DMS153 treated with DMSO at 0.1 percent for 48 hours (cell line): ENCODE measurements around the gene MPND.
A peak's percentile ranks its signal among the peaks of the same experiment; 100 is the strongest.
"Not testable (repeated sequence)": the region's sequence is repeated elsewhere in the genome, so short reads cannot be mapped to it uniquely, and the experiment has no call there.

Experiments
- DNase-seq: peaks from one replicate; lab custom pipeline; 2025; ENCODE audit not compliant: unreplicated experiment; lab: John Stamatoyannopoulos, UW

Gene MPND

DNA sequence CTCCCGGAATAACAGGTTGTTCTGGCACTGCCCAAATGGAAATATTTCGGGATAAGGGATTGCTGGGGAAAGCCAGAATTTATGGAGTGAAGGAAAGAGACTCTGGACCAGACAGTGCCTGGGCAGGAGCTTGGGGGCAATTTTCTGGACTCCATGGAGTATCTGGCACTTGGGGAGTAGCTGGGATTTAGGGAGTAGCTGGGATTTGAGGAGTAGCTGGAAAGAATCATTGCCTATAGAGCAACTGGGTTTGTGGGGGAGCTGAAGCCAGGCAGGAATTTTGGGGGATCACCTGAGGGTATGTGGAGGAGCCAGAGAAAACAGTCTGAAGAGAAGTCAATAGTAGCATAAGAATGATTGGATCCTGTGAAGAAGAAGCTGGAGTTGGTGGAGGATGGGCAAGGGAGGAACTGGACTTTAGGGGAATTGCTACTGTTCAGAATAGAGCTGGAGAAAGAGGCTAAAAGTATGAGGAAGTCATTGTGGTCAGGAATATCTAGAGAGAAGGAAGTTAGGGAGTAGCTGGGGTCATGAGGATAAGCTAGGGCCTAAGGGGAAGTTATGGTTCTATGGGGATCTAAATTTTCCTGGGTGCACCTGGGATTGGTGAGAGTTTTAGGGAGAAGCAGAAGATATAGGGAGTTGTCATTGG is 24.2 kb upstream of the MPND start:
- DNase-seq = no peak

DNA sequence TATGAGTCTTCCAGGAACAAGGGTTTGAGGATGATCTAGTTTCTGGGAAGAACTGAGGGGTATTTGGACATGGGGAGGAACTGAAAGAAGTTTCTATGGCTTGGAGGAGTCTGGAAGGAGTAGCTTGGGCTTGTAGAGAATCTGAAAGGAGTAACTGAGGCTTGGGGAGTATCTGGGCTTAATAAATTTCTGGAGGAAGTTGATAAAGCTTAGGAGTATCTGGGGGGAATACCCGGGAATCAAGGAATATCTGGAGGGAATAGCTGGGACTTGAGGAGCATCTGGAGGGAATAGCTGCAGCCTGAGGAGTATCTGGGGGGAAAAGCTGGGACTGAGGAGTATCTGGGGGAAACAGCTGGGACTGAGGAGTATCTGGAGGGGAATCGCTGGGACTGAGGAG is 22.9 kb upstream of the MPND start:
- no peak for DNase-seq

DNA sequence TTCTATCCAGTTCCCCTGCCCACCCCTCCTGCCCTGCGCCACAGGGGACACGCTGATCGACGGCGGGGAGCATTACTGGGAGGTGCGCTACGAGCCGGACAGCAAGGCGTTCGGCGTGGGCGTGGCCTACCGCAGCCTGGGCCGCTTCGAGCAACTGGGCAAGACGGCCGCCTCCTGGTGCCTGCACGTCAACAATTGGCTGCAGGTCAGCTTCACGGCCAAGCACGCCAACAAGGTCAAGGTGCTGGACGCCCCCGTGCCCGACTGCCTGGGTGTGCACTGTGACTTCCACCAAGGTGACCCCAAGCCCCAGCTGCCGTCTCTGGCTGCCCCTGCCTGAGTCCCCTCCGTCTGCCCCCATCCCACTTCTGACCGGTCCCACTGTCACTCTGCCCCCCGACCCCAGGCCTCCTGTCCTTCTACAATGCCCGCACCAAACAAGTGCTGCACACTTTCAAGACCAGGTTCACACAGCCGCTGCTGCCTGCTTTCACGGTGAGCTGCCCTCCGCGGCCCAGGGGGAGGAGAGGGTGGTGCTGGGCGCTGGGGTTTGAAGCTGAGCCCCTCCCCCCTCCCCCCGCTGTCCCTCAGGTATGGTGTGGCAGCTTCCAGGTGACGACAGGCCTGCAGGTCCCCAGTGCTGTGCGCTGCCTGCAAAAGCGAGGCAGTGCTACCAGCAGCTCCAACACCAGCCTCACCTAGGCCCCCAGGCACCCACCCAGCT is 20.3 kb upstream of the MPND start:
- no peak for DNase-seq

DNA sequence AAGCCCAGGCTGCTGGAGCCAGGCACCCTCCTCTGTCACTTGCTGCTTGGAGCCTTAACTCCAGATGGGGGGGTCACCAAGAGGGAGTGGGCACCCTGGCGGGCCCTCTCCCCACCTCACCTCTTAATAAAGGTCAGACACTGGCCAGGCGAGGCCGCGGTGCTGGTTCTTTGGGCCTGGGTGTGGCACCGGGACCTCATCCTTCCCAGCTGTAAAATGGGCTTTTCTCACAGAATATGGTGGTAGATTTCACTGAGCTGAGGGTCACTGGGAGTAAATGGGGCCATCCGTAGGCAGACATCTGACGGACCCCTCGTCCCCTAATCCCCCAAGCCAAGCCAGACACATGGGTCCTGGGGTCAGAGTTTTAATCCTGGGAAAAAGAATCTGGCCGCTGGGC is 19.7 kb upstream of the MPND start:
- no peak for DNase-seq

DNA sequence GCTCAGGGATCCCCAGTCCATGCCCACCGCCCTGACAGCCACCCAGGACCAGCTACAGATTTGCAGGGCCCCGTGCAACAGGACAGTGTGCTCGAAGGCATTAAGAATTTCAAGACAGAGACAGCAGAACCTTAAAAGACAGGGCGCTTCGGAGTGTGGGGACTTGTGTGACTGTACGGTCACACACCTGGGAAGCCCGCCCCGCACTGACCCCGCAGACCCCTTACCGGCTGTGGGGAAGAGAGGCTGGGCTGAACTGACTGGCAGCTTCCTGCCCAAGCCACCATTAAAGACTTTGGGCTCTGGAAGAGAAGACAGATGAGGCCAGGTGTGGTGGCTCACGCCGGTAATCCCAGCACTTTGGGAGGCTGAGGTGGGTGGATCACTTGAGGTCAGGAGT is 19.1 kb upstream of the MPND start:
- no peak for DNase-seq

DNA sequence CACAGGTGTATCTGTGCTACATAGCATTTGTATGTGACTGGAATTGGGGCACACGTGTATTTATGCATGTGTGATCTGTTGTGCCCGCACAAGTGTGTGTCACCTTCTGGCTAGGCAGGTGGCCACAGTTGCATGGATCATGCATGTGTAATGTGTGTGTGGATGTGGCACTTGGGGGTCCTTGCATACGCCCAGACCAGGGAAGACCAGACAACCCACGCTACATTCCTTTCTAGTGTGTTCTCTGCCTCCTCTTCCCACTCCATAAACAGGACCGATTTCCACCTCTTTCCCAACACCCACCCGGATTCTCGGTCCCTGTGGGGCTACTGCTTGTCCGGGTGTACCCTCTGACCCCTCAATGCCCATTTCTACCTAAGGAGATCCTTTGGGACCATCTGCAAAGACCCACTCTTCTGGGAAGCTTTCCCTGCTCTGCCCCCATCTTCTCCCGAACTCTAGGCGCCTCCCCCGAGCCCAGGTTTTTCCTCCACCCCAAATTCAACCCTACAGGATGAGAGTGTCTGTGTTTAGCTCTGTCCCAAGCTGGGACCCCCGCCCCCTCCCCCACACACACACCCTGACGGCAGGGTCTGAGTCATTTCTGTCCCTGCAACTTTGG is 17.0 kb upstream of the MPND start:
- DNase-seq = no peak

DNA sequence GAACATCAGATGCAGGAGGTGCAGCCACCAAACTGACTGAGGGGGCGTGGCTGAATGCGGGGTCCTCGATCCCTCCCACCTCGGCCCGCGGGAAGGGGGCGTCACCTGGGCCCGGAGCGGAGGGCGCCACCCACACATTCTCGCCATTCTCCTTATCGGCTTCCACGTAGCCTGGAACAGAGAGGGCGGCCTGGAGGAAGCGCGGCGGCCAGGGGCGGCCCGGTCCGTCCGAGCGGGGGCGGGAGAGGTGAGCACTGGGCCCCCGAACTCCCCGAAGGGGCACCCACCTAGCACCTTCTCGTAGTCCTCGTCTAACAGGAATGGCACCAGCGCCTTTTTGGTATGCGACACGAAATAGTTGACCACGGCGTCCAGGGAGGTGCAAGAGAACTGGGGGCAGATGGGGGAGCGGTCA is 16.5 kb upstream of the MPND start:
- DNase-seq = no peak

DNA sequence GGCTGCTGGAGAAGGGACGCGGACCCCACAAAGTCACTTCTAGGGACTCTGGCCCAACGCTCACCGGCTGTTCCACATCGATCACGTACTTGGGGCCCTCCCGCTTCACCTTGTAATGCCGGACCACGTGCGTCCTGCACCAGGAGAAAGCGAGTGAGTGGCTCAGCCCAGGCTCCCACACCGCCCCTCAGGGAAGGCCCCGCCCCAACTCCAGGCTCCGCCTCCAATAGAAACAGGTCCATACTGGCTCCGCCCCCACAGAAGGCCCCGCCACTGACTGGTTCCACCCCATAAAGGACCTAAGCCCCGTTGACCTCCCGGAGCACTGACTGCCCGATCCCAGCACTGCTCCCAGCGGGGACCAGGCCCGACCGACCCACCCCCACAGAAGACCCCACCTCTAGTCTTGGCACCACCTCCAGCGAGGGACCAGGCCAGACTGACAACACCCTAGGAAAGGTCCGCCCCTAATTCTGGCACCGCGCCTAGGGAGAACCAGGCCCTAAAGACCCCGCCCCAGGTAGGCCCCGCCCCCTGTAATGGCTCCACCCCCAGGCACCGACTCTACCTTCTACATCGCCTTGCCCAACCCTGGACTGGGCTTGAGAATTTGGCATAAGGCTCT is 16.0 kb upstream of the MPND start:
- DNase-seq = no peak

DNA sequence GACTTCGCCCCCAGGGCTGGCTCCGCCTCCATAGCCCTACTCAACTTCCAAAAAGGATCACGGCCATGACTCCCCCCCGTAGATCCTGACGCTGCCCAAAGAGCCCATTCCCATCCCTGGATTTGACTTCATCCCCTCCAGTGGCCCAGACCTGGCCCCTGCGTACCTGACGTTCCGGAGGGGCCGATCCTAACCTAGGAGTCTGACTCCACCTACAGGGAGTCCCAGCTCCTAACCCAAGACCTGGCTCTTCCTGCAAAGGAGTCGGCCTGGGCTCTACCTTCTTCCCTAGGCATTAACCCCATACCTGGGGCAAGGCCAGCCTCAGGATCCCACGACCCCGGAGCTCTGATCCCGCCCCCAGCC is 15.5 kb upstream of the MPND start:
- no peak for DNase-seq

DNA sequence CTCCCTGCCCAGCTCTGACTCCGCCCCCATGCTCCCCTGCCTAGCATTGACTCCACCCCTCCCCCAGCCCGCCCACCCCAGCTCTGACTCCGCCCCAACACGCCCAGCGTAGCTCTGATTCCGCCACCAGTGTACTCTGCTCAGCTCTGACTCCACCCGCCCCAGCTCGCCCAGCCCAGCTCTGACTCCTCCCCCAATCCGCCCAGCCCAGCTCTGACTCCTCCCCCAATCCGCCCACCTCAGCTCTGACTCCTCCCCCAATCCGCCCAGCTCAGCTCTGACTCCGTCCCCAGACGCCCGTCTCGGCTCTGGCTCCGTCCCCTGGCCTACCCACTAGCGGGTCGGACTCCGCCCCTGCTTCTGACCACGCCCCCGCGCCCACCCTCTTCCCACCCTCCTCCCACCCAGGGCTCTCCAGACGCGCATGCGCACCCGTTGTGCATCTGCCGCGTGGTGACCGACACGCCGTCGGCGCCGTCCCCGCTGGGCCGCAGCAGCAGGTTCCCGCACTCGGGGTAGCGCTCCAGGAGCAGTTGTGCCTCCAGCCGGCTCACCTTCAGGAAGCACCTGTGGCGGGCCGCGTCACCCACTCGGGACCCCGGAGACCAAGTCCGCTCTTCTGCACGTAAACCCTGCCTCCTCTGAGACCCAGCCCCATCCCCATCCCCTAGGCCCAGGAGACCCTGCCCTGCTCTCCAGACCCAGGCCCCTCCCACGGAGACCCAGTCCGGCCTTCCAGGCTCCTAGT is 14.9 kb upstream of the MPND start:
- no peak for DNase-seq

DNA sequence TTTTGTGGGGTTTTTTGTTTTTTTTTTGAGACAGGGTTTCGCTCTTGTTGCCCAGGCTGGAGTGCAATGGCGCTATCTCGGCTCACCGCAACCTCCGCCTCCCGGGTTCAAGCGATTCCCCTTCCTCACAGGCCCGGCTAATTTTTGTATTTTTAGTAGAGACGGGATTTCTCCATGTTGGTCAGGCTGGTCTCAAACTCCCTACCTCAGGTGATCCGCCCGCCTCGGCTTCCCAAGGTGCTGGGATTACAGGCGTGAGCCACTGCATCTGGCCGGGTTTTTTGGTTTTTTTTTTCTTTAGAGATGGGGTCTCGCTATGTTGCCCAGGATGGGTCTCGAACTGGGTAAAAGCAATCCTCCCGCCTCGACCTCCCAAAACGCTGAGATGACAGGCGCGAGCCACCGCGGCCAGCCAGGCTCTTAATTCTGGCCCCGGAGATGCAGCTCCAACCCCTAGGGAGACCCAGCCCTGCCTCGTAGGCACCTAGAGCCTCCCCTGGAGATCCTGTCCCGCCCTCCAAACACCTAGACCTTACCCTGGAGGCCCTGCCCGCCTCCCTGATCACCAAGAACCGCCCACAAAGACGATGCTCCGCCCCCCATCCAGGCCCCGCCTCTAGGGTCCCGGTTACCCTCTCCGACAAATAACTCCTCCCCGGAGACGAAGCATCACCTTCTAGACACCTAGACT is 14.2 kb upstream of the MPND start:
- DNase-seq = not testable (repeated sequence)

DNA sequence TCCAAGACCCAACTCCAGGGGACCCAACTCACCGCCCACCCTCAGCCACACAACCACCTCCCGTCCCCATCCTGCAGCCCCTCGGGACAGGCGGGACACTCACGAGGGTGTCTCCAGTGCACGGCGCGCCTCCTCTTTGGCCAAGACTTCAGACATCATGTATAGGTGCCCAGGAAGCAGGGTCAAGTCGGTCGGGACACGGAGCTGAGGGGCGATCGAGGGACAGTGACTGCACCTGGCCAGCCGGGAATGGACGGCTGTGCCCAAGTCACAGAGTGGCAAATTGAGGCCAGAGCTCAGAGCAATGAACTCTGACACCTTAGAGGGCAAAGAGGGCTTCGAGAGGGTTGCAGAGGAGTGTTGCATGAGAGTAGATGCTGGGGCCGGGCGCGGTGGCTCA is 13.5 kb upstream of the MPND start:
- no peak for DNase-seq

DNA sequence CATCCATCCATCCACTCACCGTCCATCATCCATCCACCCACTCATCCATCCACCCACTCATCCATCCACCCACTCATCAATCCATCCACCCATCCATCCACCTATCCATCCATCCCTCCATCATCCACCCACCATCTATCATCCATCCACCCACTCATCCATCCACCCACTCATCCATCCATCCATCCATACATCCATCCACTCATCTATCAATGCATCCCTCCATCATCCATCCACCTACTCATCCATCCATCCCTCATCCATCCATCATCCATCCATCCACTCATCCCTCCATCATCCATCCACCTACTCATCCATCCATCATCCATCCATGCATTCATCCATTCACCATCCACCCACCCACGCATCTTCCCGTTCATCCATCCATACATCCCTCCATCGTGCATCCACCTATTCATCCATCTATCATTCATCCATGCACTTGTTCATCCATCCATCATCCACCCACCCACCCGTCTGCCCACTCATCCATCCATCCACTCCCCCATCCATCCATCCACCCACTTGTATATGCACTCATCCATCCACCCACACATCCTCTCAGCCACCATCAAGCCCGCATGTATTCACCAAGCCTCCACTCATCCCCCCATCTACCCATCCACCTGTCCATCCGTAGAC is 8.3 kb upstream of the MPND start:
- no peak for DNase-seq

DNA sequence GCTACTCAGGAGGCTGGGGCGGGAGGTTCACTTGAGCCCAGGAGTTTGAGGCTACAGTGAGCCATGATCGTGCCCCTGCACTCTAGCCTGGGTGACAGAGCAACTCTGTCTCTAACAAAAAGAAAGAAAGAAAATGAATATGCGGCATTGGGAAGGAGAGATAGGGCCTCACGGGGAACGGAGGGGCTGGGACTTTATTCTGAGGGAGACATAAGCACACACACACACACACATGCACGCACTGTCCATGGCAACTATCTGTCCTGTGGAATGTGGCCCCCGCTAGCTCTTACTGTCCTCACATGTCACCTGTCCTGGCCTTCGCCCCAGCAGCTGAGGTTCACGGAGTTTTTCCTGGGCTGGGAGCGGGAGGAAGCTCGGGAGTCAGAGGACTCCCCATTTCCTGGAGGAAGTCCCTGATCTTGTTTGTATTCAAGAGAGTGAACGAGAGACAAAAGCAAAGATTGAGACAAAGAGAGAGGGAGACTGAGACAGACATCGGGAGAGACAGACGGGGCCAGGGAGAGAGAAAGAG is 5.4 kb upstream of the MPND start:
- DNase-seq = peak; percentile 8

DNA sequence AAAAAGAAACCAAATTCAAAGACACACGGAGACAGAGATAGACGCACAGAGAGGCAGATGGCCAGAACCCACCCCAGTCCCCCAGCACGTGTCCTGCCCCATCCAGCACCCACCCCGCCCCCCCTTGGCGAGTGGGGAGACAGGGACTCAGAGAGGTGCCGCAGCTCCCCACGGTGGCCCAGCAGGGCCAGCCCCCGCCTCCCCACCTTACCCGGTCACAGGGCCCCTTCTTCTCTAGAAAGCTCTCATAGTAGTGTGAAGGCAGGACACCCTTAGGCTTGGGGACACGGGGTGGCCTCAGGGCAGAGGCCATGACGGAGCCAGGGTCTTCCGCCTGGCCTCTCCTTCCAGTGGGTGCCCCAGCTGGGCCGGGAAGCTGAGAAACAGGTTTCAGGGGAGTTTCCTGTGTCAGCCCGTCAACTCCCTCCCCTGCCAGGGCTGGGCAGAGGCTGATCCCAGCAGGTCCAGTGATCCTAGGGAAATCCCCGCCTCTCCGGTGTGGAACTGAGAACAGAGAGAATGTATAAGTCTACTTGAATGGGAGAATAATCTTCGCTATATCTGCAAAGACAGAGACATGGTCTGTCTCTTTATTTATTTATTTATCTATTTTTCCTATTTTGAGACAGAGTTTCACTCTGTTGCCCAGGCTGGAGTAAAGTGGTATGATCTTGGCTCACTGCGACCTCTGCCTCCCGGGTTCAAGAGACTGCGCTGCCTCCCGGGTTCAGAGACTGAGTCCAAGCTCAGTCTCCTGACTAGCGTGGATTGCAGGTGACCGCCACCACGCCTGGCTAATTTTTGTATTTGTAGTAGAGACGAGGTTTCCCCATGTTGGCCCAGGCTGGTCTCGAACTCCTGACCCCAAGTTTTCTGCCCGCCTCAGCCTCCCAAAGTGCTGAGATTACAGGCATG is 4.7 kb upstream of the MPND start, which contains the start of gene STAP2:
STAP2 (minus strand) TSS at position 387 of the 915 bp plus-strand sequence; CDS start at position 313, 74 bp downstream.
- DNase-seq = peak; percentile 28

DNA sequence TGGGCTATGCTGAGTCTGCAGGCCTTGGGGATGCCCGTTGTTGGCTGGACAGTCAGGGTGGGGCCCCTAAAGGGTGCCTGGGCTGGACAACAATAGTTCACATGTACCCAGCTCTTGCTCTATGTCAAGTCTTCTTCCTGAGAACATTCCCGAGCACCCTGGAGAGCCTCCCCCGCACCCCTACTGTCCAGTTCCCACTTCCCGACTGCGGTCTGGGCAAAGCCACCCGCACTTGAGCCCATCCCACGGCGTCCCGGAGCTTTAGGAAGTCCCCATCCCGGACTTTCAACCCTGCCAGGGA is 1.1 kb upstream of the MPND start:
- no peak for DNase-seq

DNA sequence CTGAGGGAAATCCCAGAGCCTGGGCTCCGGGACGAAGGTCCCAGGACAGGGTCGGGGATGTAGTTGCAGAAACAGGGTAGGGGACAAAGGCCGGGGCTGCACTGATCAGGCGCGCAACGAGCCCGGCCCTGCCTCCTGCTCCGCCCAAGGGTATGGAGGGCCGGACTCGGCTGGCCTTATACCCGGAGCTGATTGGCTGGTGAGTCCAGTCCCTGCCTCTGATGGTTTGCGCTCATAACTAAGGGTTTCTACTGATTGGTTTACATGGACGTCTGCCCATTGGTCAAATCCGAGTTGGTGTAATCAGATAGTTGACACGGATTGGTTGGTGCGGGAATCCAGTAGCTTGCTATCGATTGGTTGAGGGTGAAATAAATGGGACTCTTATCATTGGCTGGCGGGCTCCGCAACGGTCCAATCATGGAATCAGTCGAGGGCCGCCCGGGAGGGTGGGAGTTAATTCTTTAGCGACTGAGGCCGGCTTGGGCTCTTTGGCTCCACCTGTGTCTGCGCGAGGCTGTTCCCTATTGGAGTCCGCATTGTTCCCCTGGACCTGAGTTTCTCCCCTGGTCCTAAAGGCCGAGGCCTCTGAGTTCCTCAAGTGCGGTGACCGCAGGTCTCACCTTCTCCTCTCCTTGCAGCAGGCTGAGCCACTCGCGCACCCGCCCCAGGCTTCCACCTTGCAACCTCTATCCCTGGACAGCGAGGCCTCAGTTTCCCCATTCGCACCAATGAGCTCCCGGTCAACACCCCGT is 570 bp upstream of the MPND start:
- peak; percentile 98 for DNase-seq

DNA sequence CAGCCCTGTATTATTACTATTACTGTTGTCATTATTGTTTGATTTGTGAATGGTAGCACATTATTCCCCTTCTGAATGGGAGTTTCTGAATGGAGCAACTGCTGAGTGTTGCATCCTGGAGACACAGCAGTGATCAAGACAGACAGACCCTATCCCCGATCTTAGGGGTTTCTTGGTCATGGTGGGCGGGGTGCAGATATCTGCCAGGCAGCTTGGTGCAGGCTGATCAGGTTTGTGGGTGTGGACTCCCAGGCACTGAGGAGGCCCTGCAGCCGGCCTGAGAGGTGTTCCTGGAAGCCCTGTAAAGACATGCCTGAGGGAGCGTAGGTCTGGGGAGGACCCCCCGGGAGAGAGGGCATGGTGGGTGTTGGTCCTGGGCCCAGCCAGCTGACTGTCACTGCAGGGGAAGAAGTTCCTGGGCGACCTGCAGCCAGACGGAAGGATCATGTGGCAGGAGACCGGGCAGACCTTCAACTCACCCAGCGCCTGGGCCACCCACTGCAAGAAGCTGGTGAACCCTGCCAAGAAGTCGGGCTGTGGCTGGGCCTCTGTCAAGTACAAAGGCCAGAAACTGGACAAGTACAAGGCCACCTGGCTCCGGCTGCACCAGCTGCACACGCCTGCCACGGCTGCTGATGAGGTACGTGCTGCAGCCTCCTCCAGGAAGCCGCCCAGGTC is 2.1 kb downstream of the MPND start:
- no peak for DNase-seq
